ENCODE measurements around the gene GNAS. TPM values are rescaled to one million over a fixed set of nuclear protein-coding genes. Genes with fewer than 3 reads are reported as not detected.
A peak's percentile ranks its signal among the peaks of the same experiment; 100 is the strongest.

Gene GNAS
- total and polyA plus RNA-seq, 10 of the 15 experiments (the other 5 are each of a cell fraction or from before 2014, with no cell fraction given), result 209 to 950 (median 394) TPM

GRCh38 chr20:58822149-58822548, 30.4 kb upstream of the GNAS start:
- H3K9me3 ChIP-seq (replicated peaks; ENCODE audit: control insufficient read depth, insufficient read depth, low read length), result no peaks in the 10 kb centered on the region
- H3K36me3 ChIP-seq (ENCODE audit: control insufficient read depth in 2 of 2, insufficient read depth in 2 of 2, low read length in 1 of 2), result peaks cover 0 to 2% of the 10 kb centered on the region in 2 experiments; a peak in 2 of 4 replicates
- TF ChIP-seq ZNF592 (IDR thresholded peaks at IDR 0.05), result no peak
- peak; percentile 53 for TF ChIP-seq PBX3 (IDR thresholded peaks at IDR 0.05; ENCODE audit: insufficient replicate concordance, low read depth, low read length)
- TF ChIP-seq TCF7 (IDR thresholded peaks at IDR 0.05; ENCODE audit: borderline replicate concordance), result no peak
- TF ChIP-seq PKNOX1 (IDR thresholded peaks at IDR 0.05), result peak; percentile 70
- no peak for TF ChIP-seq IKZF1 (conservative IDR thresholded peaks at IDR 0.05)
- ChIA-PET CTCF (no interaction called here), SMC1A (ENCODE audit: uncharacterized antibody, unreplicated experiment) (interaction anchor here (0.8 kb wide), 1 partner anchor 385 kb away, joined by 3 read pairs; no protein-coding TSS in a partner anchor), RAD21 (ENCODE audit: unreplicated experiment) (no interaction called here), POLR2A (no interaction called here)
- no peak for FAIRE-seq
- in situ Hi-C loops (cut with MboI), result no loop called here
- H2AFZ ChIP-seq (ENCODE audit: control insufficient read depth, low read depth, low read length), result no peak overlapping the region
- intact Hi-C loops (cut with micrococcal nuclease; ENCODE audit: unreplicated experiment), result no loop called here
- no peak overlapping the region for H3K4me2 ChIP-seq (ENCODE audit: control insufficient read depth, insufficient read depth)
- no peak overlapping the region for H3K9ac ChIP-seq (ENCODE audit: control insufficient read depth, insufficient read depth, low read length)
- no peak for DNase-seq (ENCODE audit: low read depth, low spot score)
- no peak overlapping the region for H3K27ac ChIP-seq (ENCODE audit: control insufficient read depth, insufficient read depth)
- no peaks in the 10 kb centered on the region for H3K79me2 ChIP-seq (ENCODE audit: control insufficient read depth, insufficient read depth, low read length)
- H3K4me1 ChIP-seq (ENCODE audit: control insufficient read depth, insufficient read depth, low read length), result no peaks in the 10 kb centered on the region
- H4K20me1 ChIP-seq (ENCODE audit: control insufficient read depth, insufficient read depth), result no peaks in the 10 kb centered on the region
- H3K4me3 ChIP-seq, result no peak overlapping the region
- no peaks in the 10 kb centered on the region for H3K27me3 ChIP-seq (replicated peaks in 1 of 2; ENCODE audit: control insufficient read depth in 2 of 2, insufficient read depth in 2 of 2, low read length in 1 of 2)
- WGBS (ENCODE audit: insufficient coverage, insufficient replicate concordance, low lambda C conversion rate, missing lambda C conversion rate), result 76% methylated on average over 8 of the region's 8 CpGs
- ATAC-seq, result peak; percentile 65
- no TSS peak for BruUV-seq (replicated peaks)
